Body of pancreas (tissue), 4 donors: ENCODE data around the gene BLVRA.

Experiments
- CTCF ChIP-seq, 7 experiments: fragments of 450-650 bp in 4 of 7; fragments of 200-600 bp in 3 of 7; sonication (generic) in 3 of 7; IDR thresholded peaks; one replicate each; pipeline ENCODE4 v1.5.1; 2016 to 2019; ENCODE audit warnings: antibody characterized with exemption in 7 of 7
- POLR2A ChIP-seq, 3 donors: fragments of 450-650 bp; IDR thresholded peaks; one replicate each; pipeline ENCODE4 v1.6.1; 2016; ENCODE audit warnings: antibody characterized with exemption in 3 of 3, mild to moderate bottlenecking in 2 of 3

- no peak for TF ChIP-seq CTCF (IDR thresholded peaks at IDR 0.05)
- TF ChIP-seq POLR2A (IDR thresholded peaks at IDR 0.05), result no peak
Measured at GRCh38 chr7:43771573-43771972, 13.1 kb downstream of the BLVRA start.
